GM12878 (cell line): Measurements from ENCODE around the gene BMF. TPM values are rescaled to one million over a fixed set of nuclear protein-coding genes. Genes with fewer than 3 reads are reported as not detected.

Source experiments
- ATAC-seq: fragments of 200-7000 bp; cut with Tn5 transposase; 3 replicates; pipeline ENCODE4 v1.9.1; 2020; ENCODE audit warnings: mild to moderate bottlenecking, moderate library complexity
- BruUV-seq: library from RNA; stranded (reverse); fragments of 400-500 nt; replicated peaks from 2 replicates; lab custom pipeline; 2021; lab: Mats Ljungman, UMichigan
- CTCF ChIA-PET: fragments of 300-600 bp; sonication (Branson Sonifier 250); formaldehyde crosslinking; extraction: SDS; loops from one replicate; lab custom pipeline; 2021; ENCODE audit warnings: inconsistent platforms; lab: Yijun Ruan, JAX
- POLR2A ChIA-PET: fragments of 350-600 bp; formaldehyde crosslinking; extraction: SDS; loops from one replicate; lab custom pipeline; 2021; ENCODE audit warnings: inconsistent platforms; lab: Charles Lee
- RAD21 ChIA-PET: fragments of 300-600 bp; sonication (Branson Sonifier 250); formaldehyde crosslinking; loops from one replicate; lab custom pipeline; 2023; ENCODE audit warnings: antibody characterized with exemption; ENCODE audit not compliant: unreplicated experiment; lab: Charles Lee
- SMC1A ChIA-PET: fragments of 300-600 bp; sonication (Branson Sonifier 250); formaldehyde crosslinking; loops from one replicate; lab custom pipeline; 2023; ENCODE audit not compliant: unreplicated experiment, uncharacterized antibody; lab: Charles Lee
- DNase-seq: peaks from one replicate; pipeline ENCODE4 v3.0.0-alpha.2; 2011; ENCODE audit warnings: low read depth, low spot score
- FAIRE-seq: peaks from 3 replicates; lab custom pipeline; 2011; peaks lifted over from hg19 to GRCh38; lab: Jason Lieb, UNC
- H2AFZ ChIP-seq: 2 replicates; pipeline ENCODE4 v1.6.0; 2011; ENCODE audit warnings: low read depth, low read length, control low read depth; ENCODE audit not compliant: control insufficient read depth
- H3K27ac ChIP-seq: 2 replicates; pipeline ENCODE4 v1.5.1; 2011; ENCODE audit warnings: control low read depth; ENCODE audit not compliant: control insufficient read depth, insufficient read depth
- H3K27me3 ChIP-seq, 2 experiments: replicated peaks in 1 of 2; 2 replicates each; pipeline versions ENCODE4 v1.6.0 to v1.6.1; 2011; ENCODE audit warnings: low read length in 1 of 2; ENCODE audit not compliant: control insufficient read depth in 2 of 2, insufficient read depth in 2 of 2
- H3K36me3 ChIP-seq, 2 experiments: 2 replicates each; pipeline ENCODE4 v1.5.1; 2011; ENCODE audit warnings: low read length in 1 of 2; ENCODE audit not compliant: control insufficient read depth in 2 of 2, insufficient read depth in 2 of 2
- H3K4me1 ChIP-seq: 2 replicates; pipeline ENCODE4 v1.6.1; 2011; ENCODE audit warnings: mild to moderate bottlenecking, low read length, moderate library complexity, mixed read lengths; ENCODE audit not compliant: control insufficient read depth, insufficient read depth
- H3K4me2 ChIP-seq: 2 replicates; pipeline ENCODE4 v1.6.0; 2011; ENCODE audit warnings: control low read depth; ENCODE audit not compliant: control insufficient read depth, insufficient read depth
- H3K4me3 ChIP-seq: fragments of 200-600 bp; sonication (generic); 2 replicates; pipeline ENCODE4 v1.5.1; 2016
- H3K79me2 ChIP-seq: 2 replicates; pipeline ENCODE4 v1.6.0; 2011; ENCODE audit warnings: low read length; ENCODE audit not compliant: control insufficient read depth, insufficient read depth
- H3K9ac ChIP-seq: 2 replicates; pipeline ENCODE4 v1.8.0; 2011; ENCODE audit warnings: low read length, control low read depth, mixed read lengths; ENCODE audit not compliant: control insufficient read depth, insufficient read depth
- H3K9me3 ChIP-seq: replicated peaks from 3 replicates; pipeline ENCODE4 v1.5.1; 2011; ENCODE audit warnings: mild to moderate bottlenecking, low read length; ENCODE audit not compliant: control insufficient read depth, insufficient read depth
- H4K20me1 ChIP-seq: 2 replicates; pipeline ENCODE4 v1.6.0; 2011; ENCODE audit not compliant: control insufficient read depth, insufficient read depth
- BCL11A ChIP-seq: IDR thresholded peaks from 2 replicates; pipeline ENCODE4 v1.6.1; 2011; ENCODE audit warnings: low read depth, low read length
- CBFB ChIP-seq: IDR thresholded peaks from 2 replicates; pipeline ENCODE4 v1.6.1; 2016; ENCODE audit warnings: antibody characterized with exemption, low read depth
- CBX5 ChIP-seq: sonication (generic); IDR thresholded peaks from 2 replicates; pipeline ENCODE4 v1.6.1; 2016; ENCODE audit warnings: low read depth, moderate library complexity, mild to moderate bottlenecking, inconsistent platforms
- CHD2 ChIP-seq: IDR thresholded peaks from 2 replicates; pipeline ENCODE4 v1.6.1; 2011; ENCODE audit warnings: low read depth, low read length, improper control_type of control experiment, borderline replicate concordance
- CREB1 ChIP-seq: IDR thresholded peaks from 2 replicates; pipeline ENCODE4 v1.6.1; 2012; ENCODE audit warnings: low read depth, mild to moderate bottlenecking, inconsistent platforms
- DPF2 ChIP-seq: fragments of 450-650 bp; IDR thresholded peaks from 2 replicates; pipeline ENCODE4 v1.6.1; 2017; ENCODE audit warnings: mild to moderate bottlenecking
- JUND ChIP-seq: IDR thresholded peaks from 2 replicates; pipeline ENCODE4 v1.6.1; 2012; ENCODE audit warnings: low read depth, mild to moderate bottlenecking, low read length, improper control_type of control experiment, moderate library complexity
- NBN ChIP-seq: fragments of 450-650 bp; IDR thresholded peaks from 2 replicates; pipeline ENCODE4 v1.6.1; 2016
- NFYB ChIP-seq: IDR thresholded peaks from 2 replicates; pipeline ENCODE4 v1.6.1; 2011; ENCODE audit warnings: low read depth, mild to moderate bottlenecking, low read length, improper control_type of control experiment, moderate library complexity; ENCODE audit not compliant: insufficient read depth
- RBBP5 ChIP-seq: fragments of 200-600 bp; sonication (generic); conservative IDR thresholded peaks from 2 replicates; pipeline ENCODE4 v1.6.1; 2016
- RFX5 ChIP-seq: IDR thresholded peaks from 2 replicates; pipeline ENCODE4 v1.6.1; 2011; ENCODE audit warnings: low read depth, low read length, improper control_type of control experiment
- SRF ChIP-seq, 2 experiments: IDR thresholded peaks; 2 replicates each; pipeline ENCODE4 v1.6.1; 2011; ENCODE audit warnings: low read depth in 2 of 2, low read length in 2 of 2, mild to moderate bottlenecking in 1 of 2, moderate library complexity in 1 of 2
- STAT3 ChIP-seq: IDR thresholded peaks from 2 replicates; pipeline ENCODE4 v1.6.1; 2011; ENCODE audit warnings: low read depth, low read length, improper control_type of control experiment
- TARDBP ChIP-seq: IDR thresholded peaks from 2 replicates; pipeline ENCODE4 v1.6.1; 2016; ENCODE audit warnings: borderline replicate concordance
- ZNF274 ChIP-seq: IDR thresholded peaks from one replicate; pipeline ENCODE4 v1.8.0; 2011; ENCODE audit not compliant: insufficient read length, insufficient read depth
- WGBS: methylation state at CpG from one replicate; pipeline ENCODE4 v1.1.6; 2016; ENCODE audit warnings: low lambda C conversion rate; ENCODE audit not compliant: insufficient replicate concordance, insufficient coverage; ENCODE audit errors: missing lambda C conversion rate; 5-methylcytosine and 5-hydroxymethylcytosine counted together
- in situ Hi-C: fragments of 300-500 bp; cut with MboI; formaldehyde crosslinking; loops from 9 replicates; pipeline ENCODE4 v1.14.3; 2018; ENCODE audit warnings: mixed read lengths
- intact Hi-C: fragments of 100-400 bp; cut with micrococcal nuclease; formaldehyde crosslinking; loops from one replicate; pipeline ENCODE4 v1.14.2; 2022; ENCODE audit not compliant: unreplicated experiment
- polyA plus RNA-seq, 11 experiments: library from polyadenylated mRNA; depleted of rRNA in 4 of 11; unstranded in 6 of 11; stranded (reverse) in 5 of 11; fragments of >200 nt; fragmentation: Nextera tagmentation in 4 of 11; fragmentation: Illumina TruSeq in 1 of 11; extraction: Ambion mirVana in 4 of 11; extraction: Trizol in 1 of 11; gene quantifications; 1 replicate in 1 of 11; 2 replicates in 10 of 11; pipeline versions ENCODE4 v1.2.1 to v1.2.3, GENCODE V29; 2011 to 2016; ENCODE audit warnings: inconsistent platforms in 2 of 11, missing spikeins in 2 of 11, low read depth in 1 of 11
- total RNA-seq, 4 experiments: library from RNA; depleted of rRNA in 3 of 4; stranded (reverse); fragments of >200 nt in 3 of 4; fragmentation: Illumina TruSeq in 1 of 4; extraction: Trizol in 1 of 4; gene quantifications; 2 replicates each; pipeline versions ENCODE4 v1.2.1 to v1.2.3, GENCODE V29; 2013 to 2021
- TF ChIP-seq, protein P1 (sequence below): fragments of 450-650 bp; IDR thresholded peaks from 2 replicates; pipeline ENCODE4 v1.6.1; 2017; ENCODE audit warnings: mild to moderate bottlenecking, moderate library complexity
- TF ChIP-seq, protein P2 (sequence below): fragments of 450-650 bp; IDR thresholded peaks from 2 replicates; pipeline ENCODE4 v1.6.1; 2017; ENCODE audit warnings: mild to moderate bottlenecking, low read depth, inconsistent platforms; ENCODE audit not compliant: poor library complexity, severe bottlenecking
- TF ChIP-seq, protein P3 (sequence below): fragments of 450-650 bp; IDR thresholded peaks from 2 replicates; pipeline ENCODE4 v1.6.1; 2016; ENCODE audit warnings: mild to moderate bottlenecking

Gene BMF
- total and polyA plus RNA-seq, 10 of the 15 experiments (the other 5 are each of a cell fraction or from before 2014, with no cell fraction given), result 0.82 to 34.9 (median 16.9) TPM

DNA sequence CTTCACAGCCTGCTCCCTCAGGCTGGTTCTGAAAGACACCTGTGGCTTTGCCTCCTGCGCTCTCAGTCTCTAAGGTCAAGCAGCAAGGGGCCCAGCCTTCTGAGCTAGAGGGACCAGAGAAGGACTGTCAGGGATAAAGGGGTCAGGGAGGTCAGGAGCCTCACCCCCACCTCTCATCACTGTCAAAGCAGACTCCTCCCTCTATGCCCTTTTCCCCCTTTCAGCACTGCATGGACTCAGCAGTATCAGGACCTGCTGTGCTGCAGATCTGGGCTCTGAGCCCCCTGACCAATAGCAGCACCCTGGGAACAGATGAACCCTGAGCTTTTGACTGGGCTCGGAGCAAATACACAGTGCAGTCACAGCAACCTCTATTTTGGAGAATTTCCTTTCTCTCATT lies 3.2 kb upstream of the BMF start:
- ChIA-PET POLR2A (interaction anchor here (0.8 to 17.1 kb wide), 4 partner anchors 10 to 66 kb away, joined by 3 to 307 read pairs (median 35); partner anchors contain the start of gene BUB1B), CTCF (interaction anchor here (0.7 to 19.0 kb wide), 7 partner anchors 7 to 163 kb away, joined by 3 to 578 read pairs (median 5); no protein-coding TSS in a partner anchor)
- no peak for FAIRE-seq
- no peak overlapping the region for H3K9ac ChIP-seq
- no peak for ATAC-seq
- H3K27me3 ChIP-seq, result no peaks in the 10 kb centered on the region
- no peak overlapping the region for H3K27ac ChIP-seq
- H3K79me2 ChIP-seq, result peaks cover 12% of the 10 kb centered on the region
- in situ Hi-C loops, result no loop called here
- TF ChIP-seq CBX5, result no peak
- TF ChIP-seq SRF (IDR thresholded peaks at IDR 0.05; ENCODE audit: low read depth in 2 of 2, low read length in 2 of 2), result no peak
- no peak for TF ChIP-seq RBBP5
- TF ChIP-seq NBN, result no peak
- TF ChIP-seq, protein P1, sequence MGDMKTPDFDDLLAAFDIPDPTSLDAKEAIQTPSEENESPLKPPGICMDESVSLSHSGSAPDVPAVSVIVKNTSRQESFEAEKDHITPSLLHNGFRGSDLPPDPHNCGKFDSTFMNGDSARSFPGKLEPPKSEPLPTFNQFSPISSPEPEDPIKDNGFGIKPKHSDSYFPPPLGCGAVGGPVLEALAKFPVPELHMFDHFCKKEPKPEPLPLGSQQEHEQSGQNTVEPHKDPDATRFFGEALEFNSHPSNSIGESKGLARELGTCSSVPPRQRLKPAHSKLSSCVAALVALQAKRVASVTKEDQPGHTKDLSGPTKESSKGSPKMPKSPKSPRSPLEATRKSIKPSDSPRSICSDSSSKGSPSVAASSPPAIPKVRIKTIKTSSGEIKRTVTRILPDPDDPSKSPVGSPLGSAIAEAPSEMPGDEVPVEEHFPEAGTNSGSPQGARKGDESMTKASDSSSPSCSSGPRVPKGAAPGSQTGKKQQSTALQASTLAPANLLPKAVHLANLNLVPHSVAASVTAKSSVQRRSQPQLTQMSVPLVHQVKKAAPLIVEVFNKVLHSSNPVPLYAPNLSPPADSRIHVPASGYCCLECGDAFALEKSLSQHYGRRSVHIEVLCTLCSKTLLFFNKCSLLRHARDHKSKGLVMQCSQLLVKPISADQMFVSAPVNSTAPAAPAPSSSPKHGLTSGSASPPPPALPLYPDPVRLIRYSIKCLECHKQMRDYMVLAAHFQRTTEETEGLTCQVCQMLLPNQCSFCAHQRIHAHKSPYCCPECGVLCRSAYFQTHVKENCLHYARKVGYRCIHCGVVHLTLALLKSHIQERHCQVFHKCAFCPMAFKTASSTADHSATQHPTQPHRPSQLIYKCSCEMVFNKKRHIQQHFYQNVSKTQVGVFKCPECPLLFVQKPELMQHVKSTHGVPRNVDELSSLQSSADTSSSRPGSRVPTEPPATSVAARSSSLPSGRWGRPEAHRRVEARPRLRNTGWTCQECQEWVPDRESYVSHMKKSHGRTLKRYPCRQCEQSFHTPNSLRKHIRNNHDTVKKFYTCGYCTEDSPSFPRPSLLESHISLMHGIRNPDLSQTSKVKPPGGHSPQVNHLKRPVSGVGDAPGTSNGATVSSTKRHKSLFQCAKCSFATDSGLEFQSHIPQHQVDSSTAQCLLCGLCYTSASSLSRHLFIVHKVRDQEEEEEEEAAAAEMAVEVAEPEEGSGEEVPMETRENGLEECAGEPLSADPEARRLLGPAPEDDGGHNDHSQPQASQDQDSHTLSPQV, result no peak
- TF ChIP-seq RFX5, result no peak
- TF ChIP-seq ZNF274, result no peak
- TF ChIP-seq JUND, result no peak
- TF ChIP-seq STAT3, result no peak
- TF ChIP-seq CHD2, result no peak
- no peak for TF ChIP-seq BCL11A
- TF ChIP-seq, protein P2, sequence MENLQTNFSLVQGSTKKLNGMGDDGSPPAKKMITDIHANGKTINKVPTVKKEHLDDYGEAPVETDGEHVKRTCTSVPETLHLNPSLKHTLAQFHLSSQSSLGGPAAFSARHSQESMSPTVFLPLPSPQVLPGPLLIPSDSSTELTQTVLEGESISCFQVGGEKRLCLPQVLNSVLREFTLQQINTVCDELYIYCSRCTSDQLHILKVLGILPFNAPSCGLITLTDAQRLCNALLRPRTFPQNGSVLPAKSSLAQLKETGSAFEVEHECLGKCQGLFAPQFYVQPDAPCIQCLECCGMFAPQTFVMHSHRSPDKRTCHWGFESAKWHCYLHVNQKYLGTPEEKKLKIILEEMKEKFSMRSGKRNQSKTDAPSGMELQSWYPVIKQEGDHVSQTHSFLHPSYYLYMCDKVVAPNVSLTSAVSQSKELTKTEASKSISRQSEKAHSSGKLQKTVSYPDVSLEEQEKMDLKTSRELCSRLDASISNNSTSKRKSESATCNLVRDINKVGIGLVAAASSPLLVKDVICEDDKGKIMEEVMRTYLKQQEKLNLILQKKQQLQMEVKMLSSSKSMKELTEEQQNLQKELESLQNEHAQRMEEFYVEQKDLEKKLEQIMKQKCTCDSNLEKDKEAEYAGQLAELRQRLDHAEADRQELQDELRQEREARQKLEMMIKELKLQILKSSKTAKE, result no peak
- no peak for TF ChIP-seq TARDBP
- TF ChIP-seq NFYB, result no peak
- TF ChIP-seq, protein P3, sequence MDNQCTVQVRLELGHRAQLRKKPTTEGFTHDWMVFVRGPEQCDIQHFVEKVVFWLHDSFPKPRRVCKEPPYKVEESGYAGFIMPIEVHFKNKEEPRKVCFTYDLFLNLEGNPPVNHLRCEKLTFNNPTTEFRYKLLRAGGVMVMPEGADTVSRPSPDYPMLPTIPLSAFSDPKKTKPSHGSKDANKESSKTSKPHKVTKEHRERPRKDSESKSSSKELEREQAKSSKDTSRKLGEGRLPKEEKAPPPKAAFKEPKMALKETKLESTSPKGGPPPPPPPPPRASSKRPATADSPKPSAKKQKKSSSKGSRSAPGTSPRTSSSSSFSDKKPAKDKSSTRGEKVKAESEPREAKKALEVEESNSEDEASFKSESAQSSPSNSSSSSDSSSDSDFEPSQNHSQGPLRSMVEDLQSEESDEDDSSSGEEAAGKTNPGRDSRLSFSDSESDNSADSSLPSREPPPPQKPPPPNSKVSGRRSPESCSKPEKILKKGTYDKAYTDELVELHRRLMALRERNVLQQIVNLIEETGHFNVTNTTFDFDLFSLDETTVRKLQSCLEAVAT, result no peak
- no peak for TF ChIP-seq CREB1
- TF ChIP-seq DPF2, result no peak
- TF ChIP-seq CBFB, result no peak
- TF ChIP-seq, all 136 proteins: peak for 0
- Histone ChIP-seq H4K20me1 (no peaks in the 10 kb centered on the region), H3K4me3 (no peak overlapping the region), H3K36me3 (no peaks in the 10 kb centered on the region), H3K4me1 (peaks cover 44% of the 10 kb centered on the region), H3K9me3 (no peaks in the 10 kb centered on the region), H3K4me2 (no peak overlapping the region), H2AFZ (no peak overlapping the region)
- intact Hi-C loops, result no loop called here
- RAD21 ChIA-PET, result interaction anchor here (0.7 to 24.6 kb wide), 5 partner anchors 10 to 75 kb away, joined by 3 to 903 read pairs (median 5); no protein-coding TSS in a partner anchor
- SMC1A ChIA-PET, result interaction anchor here (3.1 to 29.7 kb wide), 4 partner anchors 8 to 73 kb away, joined by 17 to 1082 read pairs (median 604); partner anchors contain the start of genes BUB1B and SRP14
- no peak for DNase-seq
- 74% methylated on average over 2 of the region's 2 CpGs for WGBS
- no TSS peak for BruUV-seq
